PFSK-1 (cell line): Measurements from ENCODE around the gene SLC5A3.

Source experiments
- POLR2AphosphoS5 ChIP-seq: IDR thresholded peaks from 2 replicates; pipeline ENCODE4 v1.6.1; 2012; ENCODE audit warnings: low read depth, mild to moderate bottlenecking, control low read depth, low read length, moderate library complexity
- TAF1 ChIP-seq: IDR thresholded peaks from 2 replicates; pipeline ENCODE4 v1.6.1; 2012; ENCODE audit warnings: low read length, control low read depth, borderline replicate concordance; ENCODE audit not compliant: insufficient read depth

DNA sequence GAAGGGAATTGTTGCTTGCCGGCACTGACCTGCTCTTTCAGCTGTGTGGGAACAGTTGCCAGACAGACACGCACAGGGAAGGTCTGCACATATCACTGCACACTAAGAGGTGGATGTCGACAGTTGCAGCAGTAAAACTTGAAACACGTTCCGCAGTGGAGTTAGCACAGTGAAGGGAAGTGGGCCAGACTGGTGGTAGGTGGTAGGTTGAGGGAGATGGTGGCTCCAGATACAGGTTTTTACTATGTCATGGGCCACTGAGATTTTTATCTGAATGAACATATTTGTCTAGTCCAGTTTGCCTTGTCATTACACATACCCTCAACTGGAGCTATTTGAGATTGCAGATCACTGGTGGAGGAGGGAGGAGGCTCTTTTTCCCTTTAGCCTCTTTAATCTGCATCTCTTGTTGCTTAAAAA is 13.5 kb downstream of the SLC5A3 start:
- no peak for TF ChIP-seq TAF1
- no peak for TF ChIP-seq POLR2AphosphoS5
